Measurements from ENCODE around the gene ADRA2B.

DNA sequence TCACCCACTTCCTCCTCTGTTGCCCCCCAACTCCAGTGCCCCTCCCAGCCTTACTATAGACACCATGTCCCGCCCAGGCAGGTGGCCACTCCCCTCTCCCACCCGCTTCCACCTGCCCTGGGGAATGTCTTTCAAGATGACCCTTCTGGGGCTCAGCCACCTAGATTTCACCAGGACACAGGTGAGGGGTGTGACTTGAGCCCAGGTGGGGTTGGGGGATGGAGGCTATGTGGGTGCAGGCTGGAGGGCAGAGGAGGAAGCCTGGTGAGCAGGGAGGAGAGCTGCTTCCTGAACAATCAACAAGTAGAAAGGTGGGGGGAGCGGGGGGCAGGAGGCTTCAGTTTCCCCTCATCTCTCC, 8.7 kb downstream of the ADRA2B start:
- TF ChIP-seq, protein P1, sequence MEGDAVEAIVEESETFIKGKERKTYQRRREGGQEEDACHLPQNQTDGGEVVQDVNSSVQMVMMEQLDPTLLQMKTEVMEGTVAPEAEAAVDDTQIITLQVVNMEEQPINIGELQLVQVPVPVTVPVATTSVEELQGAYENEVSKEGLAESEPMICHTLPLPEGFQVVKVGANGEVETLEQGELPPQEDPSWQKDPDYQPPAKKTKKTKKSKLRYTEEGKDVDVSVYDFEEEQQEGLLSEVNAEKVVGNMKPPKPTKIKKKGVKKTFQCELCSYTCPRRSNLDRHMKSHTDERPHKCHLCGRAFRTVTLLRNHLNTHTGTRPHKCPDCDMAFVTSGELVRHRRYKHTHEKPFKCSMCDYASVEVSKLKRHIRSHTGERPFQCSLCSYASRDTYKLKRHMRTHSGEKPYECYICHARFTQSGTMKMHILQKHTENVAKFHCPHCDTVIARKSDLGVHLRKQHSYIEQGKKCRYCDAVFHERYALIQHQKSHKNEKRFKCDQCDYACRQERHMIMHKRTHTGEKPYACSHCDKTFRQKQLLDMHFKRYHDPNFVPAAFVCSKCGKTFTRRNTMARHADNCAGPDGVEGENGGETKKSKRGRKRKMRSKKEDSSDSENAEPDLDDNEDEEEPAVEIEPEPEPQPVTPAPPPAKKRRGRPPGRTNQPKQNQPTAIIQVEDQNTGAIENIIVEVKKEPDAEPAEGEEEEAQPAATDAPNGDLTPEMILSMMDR (IDR thresholded peaks at IDR 0.05): no peak
- no peak for TF ChIP-seq ZFX (IDR thresholded peaks at IDR 0.05; ENCODE audit: borderline replicate concordance)
